GM21529 (cell line): ENCODE measurements around the gene PCDHGC5.
A peak's percentile ranks its signal among the peaks of the same experiment; 100 is the strongest.

Experiments used
- ATAC-seq: cut with Tn5 transposase; IDR thresholded peaks from one replicate; pipeline ENCODE4 v1.9.1; 2021; ENCODE audit not compliant: unreplicated experiment

The PCDHGC5 gene

DNA sequence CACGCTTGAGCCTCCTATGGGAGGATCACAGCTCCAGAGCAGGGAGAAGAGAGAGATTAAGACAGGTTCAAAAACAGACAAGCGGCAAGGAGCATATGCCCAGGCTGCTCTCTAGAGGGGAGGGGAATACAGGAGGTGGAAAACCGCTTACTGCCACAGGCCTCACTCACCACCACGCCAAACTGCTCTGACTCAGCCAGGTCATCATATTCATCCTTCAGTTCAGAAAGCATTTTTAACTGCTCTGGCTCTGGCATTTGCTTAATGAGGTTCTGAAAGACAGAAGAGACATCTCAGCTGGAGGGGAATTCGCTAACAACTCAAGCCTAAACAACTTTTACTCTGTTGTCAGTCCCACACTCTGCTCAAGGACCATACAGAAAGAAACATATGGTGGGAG, 40.1 kb downstream of the PCDHGC5 start:
- ATAC-seq: peak; percentile 53

DNA sequence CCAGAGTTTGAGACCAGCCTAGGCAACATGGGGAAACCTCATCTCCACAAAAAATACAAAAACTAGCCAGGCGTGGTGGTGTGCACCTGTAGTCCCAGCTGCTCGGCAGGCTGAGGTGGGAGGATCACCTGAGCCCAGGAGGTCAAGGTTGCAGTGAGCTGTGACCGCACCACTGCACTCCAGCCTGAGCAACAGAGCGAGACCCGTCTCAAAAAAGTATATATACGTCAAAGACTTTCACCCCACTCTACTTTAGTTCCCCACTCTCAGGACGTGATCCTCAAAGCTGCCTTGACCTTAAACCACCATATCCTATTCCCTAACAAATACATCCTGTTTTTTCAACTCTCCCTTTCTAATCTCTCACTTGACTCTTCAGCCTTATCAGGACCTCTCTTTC, 41.0 kb downstream of the PCDHGC5 start:
- peak; percentile 50 for ATAC-seq

DNA sequence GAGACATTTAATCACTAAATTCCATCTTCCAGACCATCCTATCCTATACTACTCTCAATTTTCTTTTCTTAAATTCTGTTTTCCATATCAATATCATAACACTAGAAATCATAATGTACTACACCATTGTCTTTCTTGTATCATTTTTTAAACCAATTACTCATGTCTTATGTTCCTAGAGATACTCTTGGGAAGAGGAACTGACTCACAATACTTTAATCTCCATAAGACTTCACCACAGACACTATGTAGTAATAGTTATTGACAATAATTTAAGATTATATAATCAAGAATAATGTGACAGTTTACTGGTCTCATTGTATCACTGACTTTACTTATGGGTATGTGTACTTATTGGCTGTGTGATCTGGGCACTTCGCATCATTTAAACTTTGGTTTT, 43.8 kb downstream of the PCDHGC5 start:
- no peak for ATAC-seq

DNA sequence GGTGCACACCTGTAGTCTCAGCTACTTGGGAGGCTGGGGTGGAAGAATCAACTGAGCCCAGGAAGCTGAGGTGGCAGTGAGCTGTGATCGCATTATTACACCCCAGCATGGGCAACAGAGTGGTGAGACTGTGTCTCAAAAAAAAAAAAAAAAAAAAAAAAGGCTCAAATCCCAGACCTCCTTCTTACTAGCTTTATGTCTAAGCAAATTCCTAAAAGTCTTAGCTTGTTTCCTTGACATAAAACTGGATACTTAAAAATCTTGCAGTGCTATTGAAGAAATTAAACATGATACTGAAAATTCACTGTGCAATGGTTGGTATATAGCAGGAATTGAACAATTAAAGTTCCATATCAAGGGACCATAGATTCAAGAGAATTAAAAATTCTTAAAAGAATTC, 45.0 kb downstream of the PCDHGC5 start:
- ATAC-seq: no peak

DNA sequence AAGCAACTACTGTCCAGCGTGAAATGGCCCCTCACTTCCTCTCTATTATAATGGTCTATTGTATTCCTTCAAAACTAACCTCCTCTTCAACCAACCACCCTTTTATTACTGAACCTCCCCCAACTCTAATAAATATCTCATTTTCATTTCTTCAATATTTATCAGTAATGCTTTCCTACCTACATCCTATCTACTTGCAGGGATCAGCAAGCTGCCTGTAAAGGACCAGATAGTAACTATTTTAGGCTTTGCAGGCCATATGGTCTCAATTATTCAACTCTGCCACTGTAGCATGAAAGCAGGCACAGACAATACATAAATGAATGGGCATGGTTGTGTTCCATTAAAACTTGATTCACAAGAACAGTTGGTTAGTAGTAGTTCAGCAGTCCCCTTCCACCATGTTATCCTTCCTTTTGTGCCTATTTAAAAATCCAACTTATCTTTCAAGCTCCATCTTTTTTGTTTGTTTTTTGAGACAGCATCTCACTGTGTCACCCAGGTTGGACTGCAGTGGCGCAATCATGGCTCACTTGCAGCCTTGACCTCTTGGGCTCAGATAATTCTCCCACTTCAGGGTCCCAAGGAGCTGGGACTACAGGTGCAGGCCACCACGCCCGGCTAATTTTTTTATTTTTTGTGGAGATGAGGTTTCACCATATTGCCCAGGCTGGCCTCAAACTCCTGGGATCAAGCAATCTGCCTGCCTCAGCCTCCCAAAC, 45.8 kb downstream of the PCDHGC5 start:
- ATAC-seq: no peak
